Measurements from ENCODE around the gene PLXNA4. TPM values are rescaled to one million over a fixed set of nuclear protein-coding genes. Genes with fewer than 3 reads are reported as not detected.

Gene PLXNA4
- total and polyA plus RNA-seq, 4 donors = 0.63 to 4.6 (median 2.1) TPM

GRCh38 chr7:132249256-132249971 lies 326.9 kb downstream of the PLXNA4 start:
- TF ChIP-seq, protein P1, sequence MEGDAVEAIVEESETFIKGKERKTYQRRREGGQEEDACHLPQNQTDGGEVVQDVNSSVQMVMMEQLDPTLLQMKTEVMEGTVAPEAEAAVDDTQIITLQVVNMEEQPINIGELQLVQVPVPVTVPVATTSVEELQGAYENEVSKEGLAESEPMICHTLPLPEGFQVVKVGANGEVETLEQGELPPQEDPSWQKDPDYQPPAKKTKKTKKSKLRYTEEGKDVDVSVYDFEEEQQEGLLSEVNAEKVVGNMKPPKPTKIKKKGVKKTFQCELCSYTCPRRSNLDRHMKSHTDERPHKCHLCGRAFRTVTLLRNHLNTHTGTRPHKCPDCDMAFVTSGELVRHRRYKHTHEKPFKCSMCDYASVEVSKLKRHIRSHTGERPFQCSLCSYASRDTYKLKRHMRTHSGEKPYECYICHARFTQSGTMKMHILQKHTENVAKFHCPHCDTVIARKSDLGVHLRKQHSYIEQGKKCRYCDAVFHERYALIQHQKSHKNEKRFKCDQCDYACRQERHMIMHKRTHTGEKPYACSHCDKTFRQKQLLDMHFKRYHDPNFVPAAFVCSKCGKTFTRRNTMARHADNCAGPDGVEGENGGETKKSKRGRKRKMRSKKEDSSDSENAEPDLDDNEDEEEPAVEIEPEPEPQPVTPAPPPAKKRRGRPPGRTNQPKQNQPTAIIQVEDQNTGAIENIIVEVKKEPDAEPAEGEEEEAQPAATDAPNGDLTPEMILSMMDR (IDR thresholded peaks at IDR 0.05; ENCODE audit: control extremely low read depth, extremely low read depth) = no peak
- DNase-seq (peak in 1 of 3 donors; percentile 28), ATAC-seq (ENCODE audit: insufficient read depth, low FRiP score) (no peak)
- Histone ChIP-seq H3K9ac (ENCODE audit: insufficient read depth in 1 of 2, low read length in 2 of 2) (no peak overlapping the region), H3K27ac (ENCODE audit: low read depth in 1 of 2, low read length in 1 of 2) (no peak overlapping the region), H3K27me3 (ENCODE audit: control insufficient read depth in 3 of 3, insufficient read depth in 3 of 3, low read length in 2 of 3) (no peaks in the 10 kb centered on the region), H3K4me3 (no peak overlapping the region), H3K36me3 (ENCODE audit: control insufficient read depth in 4 of 4, insufficient read depth in 4 of 4, low read length in 4 of 4) (no peaks in the 10 kb centered on the region), H3K9me3 (ENCODE audit: control insufficient read depth in 4 of 4, insufficient read depth in 3 of 4, low read length in 3 of 4) (peaks cover 0 to 10% (median 2%) of the 10 kb centered on the region in 4 donors), H3K4me1 (ENCODE audit: control insufficient read depth in 5 of 5, insufficient read depth in 5 of 5, low read length in 5 of 5) (peaks cover 0 to 27% (median 6%) of the 10 kb centered on the region in 5 donors)
- 67 to 74% methylated on average over 19 of the region's 19 CpGs for WGBS, 2 donors

- no peak overlapping the region for H3K9ac ChIP-seq (ENCODE audit: insufficient read depth in 1 of 2, low read length in 2 of 2)
- peaks cover 2 to 27% (median 6%) of the 10 kb centered on the region in 5 donors for H3K4me1 ChIP-seq (ENCODE audit: control insufficient read depth in 5 of 5, insufficient read depth in 5 of 5, low read length in 5 of 5)
- TF ChIP-seq, protein P1 (IDR thresholded peaks at IDR 0.05; ENCODE audit: control extremely low read depth, extremely low read depth) = no peak
- ATAC-seq (ENCODE audit: insufficient read depth, low FRiP score) = no peak
- DNase-seq = no peak
- H3K4me3 ChIP-seq = no peak overlapping the region
- H3K27ac ChIP-seq (ENCODE audit: low read depth in 1 of 2, low read length in 1 of 2) = no peak overlapping the region
- no peaks in the 10 kb centered on the region for H3K27me3 ChIP-seq (ENCODE audit: control insufficient read depth in 3 of 3, insufficient read depth in 3 of 3, low read length in 2 of 3)
- 72 to 91% methylated on average over 2 of the region's 2 CpGs for WGBS, 2 donors
- peaks cover 0 to 10% (median 2%) of the 10 kb centered on the region in 4 donors for H3K9me3 ChIP-seq (ENCODE audit: control insufficient read depth in 4 of 4, insufficient read depth in 3 of 4, low read length in 3 of 4)
- no peaks in the 10 kb centered on the region for H3K36me3 ChIP-seq (ENCODE audit: control insufficient read depth in 4 of 4, insufficient read depth in 4 of 4, low read length in 4 of 4)
Measured at GRCh38 chr7:132248841-132249240, 327.4 kb downstream of the PLXNA4 start.

DNA sequence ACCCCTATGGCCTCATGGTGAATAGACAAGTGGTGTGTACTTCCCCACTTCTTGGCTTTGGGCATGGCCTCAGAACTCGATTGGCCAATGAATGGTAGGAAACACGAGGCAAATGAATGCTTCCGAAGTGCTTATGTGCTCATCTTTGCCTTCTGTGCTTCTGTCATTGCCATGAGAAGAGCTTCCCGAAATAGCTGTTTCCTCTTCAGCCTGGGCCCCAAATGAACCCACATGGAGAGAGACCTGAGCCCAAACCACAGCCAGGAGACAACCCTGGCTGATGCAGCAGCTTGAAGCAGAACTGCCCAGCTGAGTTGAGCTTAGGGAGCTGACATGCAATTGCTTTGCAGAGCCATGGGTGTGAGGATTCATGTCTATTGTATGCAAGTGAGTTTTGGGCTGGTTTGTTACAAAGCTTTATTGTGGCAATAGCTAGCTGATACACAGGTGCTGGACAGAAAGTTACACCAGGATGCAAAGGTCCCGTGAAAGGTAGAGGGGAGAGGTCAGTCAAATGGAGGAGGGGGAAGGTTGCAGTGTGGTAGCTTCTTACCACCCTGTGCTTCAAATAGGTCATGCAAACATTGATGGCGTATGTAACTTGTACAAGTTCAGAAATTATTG lies 328.2 kb downstream of the PLXNA4 start:
- 84% methylated on average over 6 of the region's 6 CpGs for WGBS, 2 donors
- no peak overlapping the region for H3K27ac ChIP-seq (ENCODE audit: low read depth in 1 of 2, low read length in 1 of 2)
- no peak overlapping the region for H3K4me3 ChIP-seq
- H3K27me3 ChIP-seq (ENCODE audit: control insufficient read depth in 3 of 3, insufficient read depth in 3 of 3, low read length in 2 of 3) = no peaks in the 10 kb centered on the region
- TF ChIP-seq, protein P1 (IDR thresholded peaks at IDR 0.05; ENCODE audit: control extremely low read depth, extremely low read depth) = no peak
- H3K9ac ChIP-seq (ENCODE audit: insufficient read depth in 1 of 2, low read length in 2 of 2) = no peak overlapping the region
- H3K36me3 ChIP-seq (ENCODE audit: control insufficient read depth in 4 of 4, insufficient read depth in 4 of 4, low read length in 4 of 4) = no peaks in the 10 kb centered on the region
- ATAC-seq (ENCODE audit: insufficient read depth, low FRiP score) (no peak), DNase-seq (no peak)
- peaks cover 2 to 34% (median 6%) of the 10 kb centered on the region in 5 donors for H3K4me1 ChIP-seq (ENCODE audit: control insufficient read depth in 5 of 5, insufficient read depth in 5 of 5, low read length in 5 of 5)
- H3K9me3 ChIP-seq (ENCODE audit: control insufficient read depth in 4 of 4, insufficient read depth in 3 of 4, low read length in 3 of 4) = peaks cover 0 to 10% (median 2%) of the 10 kb centered on the region in 4 donors
